Hepatocyte (in vitro differentiated cells): ENCODE measurements around the gene PBX3. TPM values are rescaled to one million over a fixed set of nuclear protein-coding genes. Genes with fewer than 3 reads are reported as not detected.

Source experiments
- DNase-seq: peaks from one replicate; pipeline ENCODE4 v3.0.0-alpha.2; 2016; ENCODE audit warnings: low spot score
- H2AFZ ChIP-seq: fragments of 200-600 bp; sonication (generic); 2 replicates; pipeline ENCODE4 v1.6.0; 2016; ENCODE audit warnings: antibody characterized with exemption, mild to moderate bottlenecking
- H3K27ac ChIP-seq: fragments of 200-600 bp; sonication (generic); 2 replicates; pipeline ENCODE4 v1.5.1; 2016; ENCODE audit warnings: mild to moderate bottlenecking
- H3K27me3 ChIP-seq: fragments of 200-600 bp; sonication (generic); 2 replicates; pipeline ENCODE4 v1.6.1; 2016
- H3K36me3 ChIP-seq: fragments of 200-600 bp; sonication (generic); replicated peaks from 2 replicates; pipeline ENCODE4 v1.5.1; 2016; ENCODE audit warnings: low read depth; ENCODE audit not compliant: insufficient read depth
- H3K4me1 ChIP-seq: fragments of 200-600 bp; sonication (generic); 2 replicates; pipeline ENCODE4 v1.5.1; 2016; ENCODE audit warnings: mild to moderate bottlenecking, moderate library complexity; ENCODE audit not compliant: insufficient read depth
- H3K4me2 ChIP-seq: fragments of 200-600 bp; sonication (generic); 2 replicates; pipeline ENCODE4 v1.6.0; 2016
- H3K4me3 ChIP-seq: fragments of 200-600 bp; sonication (generic); 2 replicates; pipeline ENCODE4 v1.5.1; 2016; ENCODE audit warnings: mild to moderate bottlenecking
- H3K79me2 ChIP-seq: fragments of 200-600 bp; sonication (generic); 2 replicates; pipeline ENCODE4 v1.6.0; 2017; ENCODE audit warnings: mild to moderate bottlenecking
- H3K9me2 ChIP-seq: fragments of 200-600 bp; sonication (generic); replicated peaks from 2 replicates; pipeline ENCODE4 v1.6.0; 2017; ENCODE audit warnings: mild to moderate bottlenecking; ENCODE audit not compliant: insufficient read depth
- H3K9me3 ChIP-seq: fragments of 200-600 bp; sonication (generic); 2 replicates; pipeline ENCODE4 v1.5.1; 2016; ENCODE audit warnings: low read depth, mild to moderate bottlenecking
- H4K20me1 ChIP-seq: fragments of 200-600 bp; sonication (generic); 2 replicates; pipeline ENCODE4 v1.6.0; 2016; ENCODE audit warnings: mild to moderate bottlenecking; ENCODE audit not compliant: insufficient read depth, poor library complexity, severe bottlenecking
- CTCF ChIP-seq: fragments of 200-600 bp; sonication (generic); IDR thresholded peaks from 2 replicates; pipeline ENCODE4 v1.5.1; 2016; ENCODE audit warnings: antibody characterized with exemption, mild to moderate bottlenecking; ENCODE audit not compliant: poor library complexity
- EZH2 ChIP-seq: fragments of 200-600 bp; sonication (generic); IDR thresholded peaks from 2 replicates; pipeline ENCODE4 v1.6.1; 2016; ENCODE audit warnings: antibody characterized with exemption, mild to moderate bottlenecking, borderline replicate concordance
- EZH2phosphoT487 ChIP-seq: fragments of 200-600 bp; sonication (generic); IDR thresholded peaks from one replicate; pipeline ENCODE4 v1.6.1; 2018; ENCODE audit warnings: antibody characterized with exemption, mild to moderate bottlenecking, low read depth, moderate library complexity; ENCODE audit not compliant: unreplicated experiment, severe bottlenecking
- WGBS: methylation state at CpG from one replicate; pipeline ENCODE4 v1.1.6; 2016; ENCODE audit warnings: low lambda C conversion rate; ENCODE audit errors: missing lambda C conversion rate; 5-methylcytosine and 5-hydroxymethylcytosine counted together
- polyA plus RNA-seq: library from polyadenylated mRNA; unstranded; fragments of >200 nt; fragmentation: Nextera tagmentation; extraction: Ambion mirVana; gene quantifications from 2 replicates; pipeline ENCODE4 v1.2.1, GENCODE V29; 2016
- total RNA-seq: library from RNA; depleted of rRNA; stranded (reverse); fragments of >200 nt; gene quantifications from 2 replicates; pipeline ENCODE4 v1.2.3, GENCODE V29; 2014

Gene PBX3
- total and polyA plus RNA-seq, 2 experiments from 2014 or later, result 15.9 to 23.3 TPM

GRCh38 chr9:125922854-125923253 lies 175.7 kb downstream of the PBX3 start:
- no peak overlapping the region for H3K27ac ChIP-seq
- WGBS, result 71% methylated on average over 1 of the region's 1 CpG

GRCh38 chr9:125924351-125924750 lies 177.2 kb downstream of the PBX3 start:
- H3K79me2 ChIP-seq, result no peaks in the 10 kb centered on the region
- H3K27me3 ChIP-seq, result no peaks in the 10 kb centered on the region
- H3K9me2 ChIP-seq, result no peaks in the 10 kb centered on the region
- no peak for DNase-seq
- no peak overlapping the region for H2AFZ ChIP-seq
- TF ChIP-seq EZH2, result no peak
- TF ChIP-seq CTCF, result no peak
- no peak for TF ChIP-seq EZH2phosphoT487
- WGBS, result 94% methylated on average over 4 of the region's 4 CpGs
- no peak overlapping the region for H3K4me2 ChIP-seq
- H3K4me3 ChIP-seq, result no peak overlapping the region
- no peak overlapping the region for H3K27ac ChIP-seq
- H3K4me1 ChIP-seq, result no peaks in the 10 kb centered on the region
- H4K20me1 ChIP-seq, result no peaks in the 10 kb centered on the region
- no peaks in the 10 kb centered on the region for H3K9me3 ChIP-seq
- H3K36me3 ChIP-seq, result no peaks in the 10 kb centered on the region

More at GRCh38 chr9:125922854-125923253, 175.7 kb downstream of the PBX3 start:
- H3K4me2 ChIP-seq, result no peak overlapping the region
- H3K4me1 ChIP-seq, result no peaks in the 10 kb centered on the region
- no peaks in the 10 kb centered on the region for H3K9me3 ChIP-seq
- no peak overlapping the region for H3K4me3 ChIP-seq
- H3K36me3 ChIP-seq, result no peaks in the 10 kb centered on the region
- no peaks in the 10 kb centered on the region for H4K20me1 ChIP-seq
- H3K79me2 ChIP-seq, result no peaks in the 10 kb centered on the region
- DNase-seq, result no peak
- TF ChIP-seq EZH2, result no peak
- TF ChIP-seq CTCF, result no peak
- no peak for TF ChIP-seq EZH2phosphoT487
- H2AFZ ChIP-seq, result no peak overlapping the region
- no peaks in the 10 kb centered on the region for H3K27me3 ChIP-seq
- no peaks in the 10 kb centered on the region for H3K9me2 ChIP-seq

- H3K4me1 ChIP-seq, result no peaks in the 10 kb centered on the region
- H3K27me3 ChIP-seq, result no peaks in the 10 kb centered on the region
- H3K27ac ChIP-seq, result no peak overlapping the region
- H3K4me3 ChIP-seq, result no peak overlapping the region
- no peak for DNase-seq
- no peak overlapping the region for H2AFZ ChIP-seq
- H3K79me2 ChIP-seq, result no peaks in the 10 kb centered on the region
- 95% methylated on average over 1 of the region's 1 CpG for WGBS
- no peaks in the 10 kb centered on the region for H3K9me3 ChIP-seq
- H3K9me2 ChIP-seq, result no peaks in the 10 kb centered on the region
- H3K4me2 ChIP-seq, result no peak overlapping the region
- no peak for TF ChIP-seq EZH2phosphoT487
- TF ChIP-seq CTCF, result no peak
- TF ChIP-seq EZH2, result no peak
- H3K36me3 ChIP-seq, result no peaks in the 10 kb centered on the region
- no peaks in the 10 kb centered on the region for H4K20me1 ChIP-seq
Measured at GRCh38 chr9:125926936-125927335, 179.8 kb downstream of the PBX3 start.

GRCh38 chr9:125929846-125930245 lies 182.7 kb downstream of the PBX3 start:
- no peak overlapping the region for H3K4me2 ChIP-seq
- no peaks in the 10 kb centered on the region for H3K9me3 ChIP-seq
- no peak overlapping the region for H3K4me3 ChIP-seq
- H2AFZ ChIP-seq, result no peak overlapping the region
- DNase-seq, result no peak
- H3K79me2 ChIP-seq, result no peaks in the 10 kb centered on the region
- H3K36me3 ChIP-seq, result no peaks in the 10 kb centered on the region
- 78% methylated on average over 2 of the region's 2 CpGs for WGBS
- TF ChIP-seq EZH2phosphoT487 (no peak), CTCF (no peak), EZH2 (no peak)
- no peaks in the 10 kb centered on the region for H4K20me1 ChIP-seq
- no peak overlapping the region for H3K27ac ChIP-seq
- H3K4me1 ChIP-seq, result no peaks in the 10 kb centered on the region
- no peaks in the 10 kb centered on the region for H3K27me3 ChIP-seq
- no peaks in the 10 kb centered on the region for H3K9me2 ChIP-seq
